ENCODE measurements around the gene MCRIP1. TPM values are rescaled to one million over a fixed set of nuclear protein-coding genes. Genes with fewer than 3 reads are reported as not detected.
A peak's percentile ranks its signal among the peaks of the same experiment; 100 is the strongest.

Gene MCRIP1
- total RNA-seq, 1 experiment from 2014 or later: 115 TPM

GRCh38 chr17:81867170-81867990, 34.3 kb upstream of the MCRIP1 start:
- CTCF ChIA-PET: interaction anchor here (1.0 kb wide), 1 partner anchor 60 kb away, joined by 3 read pairs; no protein-coding TSS in a partner anchor
- H3K27me3 ChIP-seq (ENCODE audit: control insufficient read depth, insufficient read depth, low read length): no peaks in the 10 kb centered on the region
- TF ChIP-seq POLR2AphosphoS5 (IDR thresholded peaks at IDR 0.05; ENCODE audit: low read depth, low read length): peak; percentile 71
- TF ChIP-seq SIN3A (IDR thresholded peaks at IDR 0.05; ENCODE audit: borderline replicate concordance, insufficient read depth, low read depth, low read length): no peak; the same call in none of the 2 replicates
- TF ChIP-seq, protein P1, sequence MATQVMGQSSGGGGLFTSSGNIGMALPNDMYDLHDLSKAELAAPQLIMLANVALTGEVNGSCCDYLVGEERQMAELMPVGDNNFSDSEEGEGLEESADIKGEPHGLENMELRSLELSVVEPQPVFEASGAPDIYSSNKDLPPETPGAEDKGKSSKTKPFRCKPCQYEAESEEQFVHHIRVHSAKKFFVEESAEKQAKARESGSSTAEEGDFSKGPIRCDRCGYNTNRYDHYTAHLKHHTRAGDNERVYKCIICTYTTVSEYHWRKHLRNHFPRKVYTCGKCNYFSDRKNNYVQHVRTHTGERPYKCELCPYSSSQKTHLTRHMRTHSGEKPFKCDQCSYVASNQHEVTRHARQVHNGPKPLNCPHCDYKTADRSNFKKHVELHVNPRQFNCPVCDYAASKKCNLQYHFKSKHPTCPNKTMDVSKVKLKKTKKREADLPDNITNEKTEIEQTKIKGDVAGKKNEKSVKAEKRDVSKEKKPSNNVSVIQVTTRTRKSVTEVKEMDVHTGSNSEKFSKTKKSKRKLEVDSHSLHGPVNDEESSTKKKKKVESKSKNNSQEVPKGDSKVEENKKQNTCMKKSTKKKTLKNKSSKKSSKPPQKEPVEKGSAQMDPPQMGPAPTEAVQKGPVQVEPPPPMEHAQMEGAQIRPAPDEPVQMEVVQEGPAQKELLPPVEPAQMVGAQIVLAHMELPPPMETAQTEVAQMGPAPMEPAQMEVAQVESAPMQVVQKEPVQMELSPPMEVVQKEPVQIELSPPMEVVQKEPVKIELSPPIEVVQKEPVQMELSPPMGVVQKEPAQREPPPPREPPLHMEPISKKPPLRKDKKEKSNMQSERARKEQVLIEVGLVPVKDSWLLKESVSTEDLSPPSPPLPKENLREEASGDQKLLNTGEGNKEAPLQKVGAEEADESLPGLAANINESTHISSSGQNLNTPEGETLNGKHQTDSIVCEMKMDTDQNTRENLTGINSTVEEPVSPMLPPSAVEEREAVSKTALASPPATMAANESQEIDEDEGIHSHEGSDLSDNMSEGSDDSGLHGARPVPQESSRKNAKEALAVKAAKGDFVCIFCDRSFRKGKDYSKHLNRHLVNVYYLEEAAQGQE (IDR thresholded peaks at IDR 0.05; ENCODE audit: insufficient read depth in 1 of 2, low read depth in 2 of 2, low read length in 1 of 2): no peak; a peak in 1 of 4 replicates
- ATAC-seq (peak; percentile 40), DNase-seq (ENCODE audit: low read depth, low spot score) (no peak)
- in situ Hi-C loops (cut with HindIII; ENCODE audit: low pct_unique_long_range_greater_than_20kb, low sequenced_read_pairs): no loop called here
- peak overlapping the region; percentile 90 for H3K27ac ChIP-seq (ENCODE audit: low read length)
- intact Hi-C loops (cut with micrococcal nuclease; ENCODE audit: unreplicated experiment): loop anchor here (10.0 kb wide), 1 partner anchor 157 kb away; the partner anchor contains the start of genes CENPX and LRRC45
- peaks cover 62% of the 10 kb centered on the region for H3K4me1 ChIP-seq (ENCODE audit: control insufficient read depth, insufficient read depth, low read length)
- no peaks in the 10 kb centered on the region for H3K9me3 ChIP-seq (ENCODE audit: control insufficient read depth, insufficient read depth, low read depth, low read length)
- no TSS peak for BruUV-seq (replicated peaks)
- peaks cover 9% of the 10 kb centered on the region; the same call in 1 of the 2 replicates for H3K36me3 ChIP-seq (ENCODE audit: control insufficient read depth, insufficient read depth, low read length)
- POLR2A ChIA-PET: interaction anchor here (0.6 kb wide), 1 partner anchor 153 kb away, joined by 3 read pairs; no protein-coding TSS in a partner anchor
- no peak overlapping the region for H3K4me3 ChIP-seq (ENCODE audit: low read depth in 2 of 2, low read length in 2 of 2)

DNA sequence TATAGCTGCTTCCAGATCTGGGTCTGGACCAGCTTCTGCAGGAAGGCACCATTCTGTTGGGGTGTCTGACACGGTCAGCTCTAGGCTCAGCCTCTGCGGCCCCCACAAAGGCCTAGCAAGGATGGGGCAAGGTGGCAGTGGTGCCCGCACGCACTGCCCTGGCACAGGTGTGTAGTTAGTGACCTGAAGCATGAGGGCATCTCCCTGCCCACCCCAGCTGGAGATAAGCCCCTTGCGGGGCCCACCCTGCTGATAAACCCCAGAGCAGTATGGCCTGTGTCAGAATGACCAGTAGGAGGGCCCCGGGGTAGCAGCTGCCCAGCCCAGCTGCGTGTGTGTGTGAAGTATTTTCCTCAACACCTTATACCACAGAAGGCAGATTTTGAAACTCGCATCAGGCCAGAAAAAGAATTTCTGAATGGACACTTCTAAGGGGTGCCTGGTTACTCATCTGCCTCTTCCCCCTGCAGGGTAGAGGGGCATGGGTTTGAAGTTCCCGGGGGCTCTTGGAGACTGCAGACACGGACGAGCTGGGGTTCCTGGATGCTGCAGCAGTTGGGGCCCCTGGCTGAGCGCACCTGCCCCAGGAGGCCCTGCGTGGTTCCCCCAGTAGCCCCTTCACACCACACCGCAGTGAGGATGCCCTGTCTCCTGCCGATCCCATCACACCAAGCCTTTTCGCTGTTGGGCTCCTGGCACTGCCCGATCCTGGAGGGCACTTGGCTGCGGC, 33.5 kb upstream of the MCRIP1 start:
- ATAC-seq (no peak), DNase-seq (ENCODE audit: low read depth, low spot score) (no peak)
- in situ Hi-C loops (cut with HindIII; ENCODE audit: low pct_unique_long_range_greater_than_20kb, low sequenced_read_pairs) (no loop called here), intact Hi-C loops (cut with micrococcal nuclease; ENCODE audit: unreplicated experiment) (loop anchor here (10.0 kb wide), 1 partner anchor 158 kb away; the partner anchor contains the start of genes CENPX and LRRC45)
- ChIA-PET POLR2A (no interaction called here), CTCF (interaction anchor here (1.0 kb wide), 1 partner anchor 59 kb away, joined by 3 read pairs; no protein-coding TSS in a partner anchor)
- BruUV-seq (replicated peaks): no TSS peak
- Histone ChIP-seq H3K27me3 (ENCODE audit: control insufficient read depth, insufficient read depth, low read length) (no peaks in the 10 kb centered on the region), H3K4me1 (ENCODE audit: control insufficient read depth, insufficient read depth, low read length) (peaks cover 57% of the 10 kb centered on the region), H3K27ac (ENCODE audit: low read length) (peak overlapping the region; percentile 90), H3K4me3 (ENCODE audit: low read depth in 2 of 2, low read length in 2 of 2) (no peak overlapping the region), H3K9me3 (ENCODE audit: control insufficient read depth, insufficient read depth, low read depth, low read length) (no peaks in the 10 kb centered on the region), H3K36me3 (ENCODE audit: control insufficient read depth, insufficient read depth, low read length) (peaks cover 9% of the 10 kb centered on the region; the same call in 1 of the 2 replicates)
- TF ChIP-seq SIN3A (IDR thresholded peaks at IDR 0.05; ENCODE audit: borderline replicate concordance, insufficient read depth, low read depth, low read length) (no peak), TCF7L2 (IDR thresholded peaks at IDR 0.05; ENCODE audit: low read depth, low read length) (no peak)
- TF ChIP-seq, protein P1 (IDR thresholded peaks at IDR 0.05; ENCODE audit: insufficient read depth in 1 of 2, low read depth in 2 of 2, low read length in 1 of 2): 0 out of 4 replicates have a peak, but pooled peaks of 1 of the 2 experiments have one; percentile 14
